GM12873 (cell line): Measurements from ENCODE around the gene CIB2.

ENCODE experiments used
- CTCF ChIP-seq: IDR thresholded peaks from 2 replicates; pipeline ENCODE4 v1.5.1; 2012; ENCODE audit warnings: low read depth, mild to moderate bottlenecking, moderate library complexity, low read length, control low read depth; ENCODE audit not compliant: insufficient read depth; ENCODE audit errors: missing control alignments

CIB2 gene

DNA sequence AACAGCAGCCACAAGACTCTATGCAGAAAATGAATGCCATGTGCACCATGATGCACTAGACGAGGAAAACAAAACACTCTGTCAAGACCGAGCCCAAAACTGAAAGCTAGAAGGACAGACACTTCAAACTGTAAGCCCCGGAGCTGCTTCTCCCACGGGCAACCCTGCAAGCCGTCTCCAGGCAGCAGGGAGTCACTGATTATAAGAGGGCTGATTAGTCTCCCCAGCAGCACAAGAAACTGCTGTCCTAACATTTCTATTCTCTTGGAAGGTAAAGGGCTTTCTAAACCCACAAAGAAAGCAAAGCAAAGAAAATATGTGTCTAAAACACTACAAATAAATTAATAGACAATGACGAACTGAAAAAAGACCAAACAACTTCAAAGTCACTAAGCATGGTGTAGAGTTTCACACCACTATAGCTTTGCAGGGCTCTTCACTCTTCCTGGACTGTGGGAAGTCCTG lies 69.2 kb downstream of the CIB2 start:
- no peak for TF ChIP-seq CTCF

DNA sequence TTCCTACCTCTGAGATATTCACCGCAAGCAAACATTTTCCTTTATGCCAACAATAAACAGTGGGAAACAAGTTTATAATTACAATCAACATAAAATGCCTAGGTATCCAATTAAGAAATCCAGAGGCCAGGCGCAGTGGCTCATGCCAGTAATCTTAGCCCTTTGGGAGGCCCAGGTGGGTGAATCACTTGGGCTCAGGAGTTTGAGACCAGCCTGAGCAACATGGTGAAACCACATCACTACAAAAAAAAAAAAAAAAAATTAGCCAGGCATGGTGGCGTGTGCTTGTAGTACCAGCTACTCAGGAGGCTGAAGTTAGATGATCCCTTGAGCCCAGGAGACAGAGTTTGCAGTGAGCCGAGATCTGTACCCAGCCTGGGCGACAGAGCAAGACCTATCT lies 71.0 kb downstream of the CIB2 start:
- no peak for TF ChIP-seq CTCF

DNA sequence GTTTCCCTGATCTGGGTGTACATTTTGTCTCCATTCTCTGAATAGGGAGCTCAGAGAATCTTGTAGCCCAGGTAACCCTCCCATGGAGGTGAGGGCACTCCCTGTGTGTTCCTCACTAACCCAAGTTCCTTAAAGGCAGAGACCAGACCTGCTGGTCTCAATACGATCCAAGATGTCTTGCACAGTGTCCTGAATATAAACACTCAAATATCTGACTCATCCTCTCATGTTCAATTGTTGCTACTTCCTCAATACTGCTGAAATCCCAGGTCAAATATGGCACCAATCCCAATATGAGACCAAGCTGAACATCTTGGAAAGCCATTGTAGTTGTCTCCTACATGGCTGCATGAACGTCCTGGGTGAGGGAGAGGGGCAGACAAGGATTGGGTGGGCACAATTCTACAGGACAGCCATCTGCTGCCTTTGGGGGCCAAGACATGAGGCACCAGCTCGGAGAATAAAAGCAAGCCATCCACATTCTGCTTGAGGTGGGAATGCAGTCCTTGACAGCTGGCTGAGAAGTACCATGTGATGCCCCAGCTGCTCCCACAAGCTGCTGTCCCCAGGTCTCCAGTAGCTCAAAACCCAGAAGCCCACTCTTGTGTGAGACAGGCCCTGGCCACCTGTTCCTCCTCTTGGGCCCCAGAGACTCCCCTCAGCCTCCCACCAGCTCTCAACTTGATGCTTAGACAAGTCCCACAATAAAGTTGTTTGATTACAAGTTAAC lies 72.0 kb downstream of the CIB2 start:
- TF ChIP-seq CTCF = no peak

DNA sequence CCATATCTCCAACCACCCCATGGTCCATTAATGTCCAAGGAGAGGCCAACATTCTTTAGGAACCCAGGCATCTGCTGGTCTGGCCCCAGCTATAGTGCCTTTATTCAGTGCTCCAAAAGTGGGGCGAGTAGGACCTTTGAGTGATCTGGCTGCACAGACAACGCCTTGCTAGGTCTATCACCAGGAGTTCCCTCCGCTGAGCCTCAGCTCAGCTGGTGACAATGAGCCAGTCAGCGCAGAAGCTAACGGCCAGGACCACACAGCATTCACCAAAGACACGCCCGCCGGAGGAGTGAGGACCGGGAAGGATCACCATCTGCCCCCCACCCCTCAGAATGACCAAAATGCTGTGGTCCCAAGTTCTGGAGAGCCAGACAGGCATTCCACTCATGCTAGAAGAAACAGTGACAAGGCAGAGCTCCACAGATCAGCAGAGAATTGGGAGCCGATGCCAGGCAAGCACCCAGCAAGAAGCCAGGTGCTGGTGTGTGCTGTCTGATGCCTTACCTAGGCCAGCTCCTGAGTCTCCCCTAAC lies 72.8 kb downstream of the CIB2 start:
- TF ChIP-seq CTCF = no peak

DNA sequence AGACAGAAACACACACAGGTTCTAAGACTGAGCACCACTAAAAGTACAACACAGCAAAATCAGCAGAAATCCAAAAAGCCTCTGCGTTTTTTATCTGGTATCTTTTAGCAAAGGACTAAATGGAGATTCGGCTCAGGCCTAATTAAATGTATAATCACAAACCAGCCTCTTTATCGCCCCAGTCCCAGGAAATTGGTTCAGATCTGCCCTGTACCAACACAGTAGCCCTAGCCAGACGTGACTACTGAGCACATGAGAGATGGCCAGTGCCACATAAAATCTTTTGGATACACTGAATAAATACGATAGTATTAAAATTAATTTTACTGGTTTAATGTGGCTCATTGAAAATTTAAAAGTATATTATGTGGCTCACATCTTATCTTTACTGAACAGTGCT lies 73.4 kb downstream of the CIB2 start:
- TF ChIP-seq CTCF = no peak

DNA sequence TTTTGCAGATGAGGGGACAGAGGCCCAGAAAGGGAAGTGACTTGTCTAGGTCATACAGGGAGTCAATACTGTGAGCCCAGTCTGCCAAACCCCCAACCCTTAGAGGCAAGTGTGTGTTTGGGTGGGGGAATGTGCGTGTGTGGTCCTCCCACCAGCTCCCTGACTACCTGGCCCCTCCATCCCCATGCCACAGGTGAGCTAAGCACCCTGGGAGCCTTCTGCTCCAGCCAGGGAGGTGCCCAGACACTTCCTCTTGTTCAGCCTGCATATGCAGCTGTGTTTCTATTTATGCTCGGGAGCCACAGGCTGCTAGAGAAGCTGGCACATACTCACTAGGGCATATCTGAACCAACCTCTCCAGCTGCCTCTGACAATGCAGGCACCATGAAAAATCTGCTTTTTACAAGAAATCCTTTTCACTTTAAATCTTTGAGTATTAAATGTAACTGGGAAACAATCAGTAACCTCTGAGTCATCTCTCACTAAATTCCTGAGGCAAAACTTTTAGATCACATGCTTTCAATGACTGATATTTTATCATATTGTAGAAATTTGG lies 74.5 kb downstream of the CIB2 start:
- no peak for TF ChIP-seq CTCF

DNA sequence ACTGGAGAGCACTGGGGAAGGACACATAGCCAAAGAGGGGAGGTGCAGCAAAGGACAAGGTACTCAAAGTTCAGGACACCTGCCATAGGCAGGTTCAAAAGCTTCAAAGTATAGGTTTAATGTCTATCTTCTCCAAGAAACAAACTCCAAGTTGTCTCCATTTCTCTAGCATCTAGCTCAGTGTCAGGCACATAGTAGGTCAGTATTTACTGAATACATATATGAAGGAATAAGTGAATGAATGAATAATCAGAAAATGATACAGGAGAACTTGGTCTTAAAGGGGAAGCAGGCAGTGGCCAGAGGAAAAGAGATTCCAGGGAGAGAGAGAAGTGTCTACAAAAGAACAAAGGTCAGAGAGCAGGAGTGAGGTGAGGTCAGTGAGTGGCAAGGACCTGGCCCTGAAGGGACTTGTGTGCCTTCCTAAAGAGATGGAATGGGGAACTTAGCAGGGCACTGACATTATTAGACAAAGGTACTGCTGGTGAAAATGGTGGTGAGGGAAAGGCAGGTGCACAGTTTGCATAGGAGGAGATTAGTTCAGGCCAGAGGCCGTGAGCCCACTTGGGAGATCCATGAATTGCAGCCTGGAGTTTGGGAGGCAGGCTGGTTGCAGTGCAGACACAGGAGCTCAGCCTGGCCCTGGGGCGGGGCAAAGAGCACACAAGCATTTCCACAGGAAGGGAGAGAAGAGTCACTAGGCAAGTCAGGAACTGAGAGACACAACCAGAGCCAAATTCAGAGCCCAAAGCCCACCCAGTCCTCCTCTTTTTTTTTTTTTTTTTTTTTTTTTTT lies 75.1 kb downstream of the CIB2 start:
- no peak for TF ChIP-seq CTCF
